ENCODE measurements around the gene SWSAP1. TPM values are rescaled to one million over a fixed set of nuclear protein-coding genes. Genes with fewer than 3 reads are reported as not detected.
"Not testable (repeated sequence)": the region's sequence is repeated elsewhere in the genome, so short reads cannot be mapped to it uniquely, and the experiment has no call there.

The SWSAP1 gene
- total RNA-seq, 1 donor from 2014 or later = 4.5 TPM

DNA sequence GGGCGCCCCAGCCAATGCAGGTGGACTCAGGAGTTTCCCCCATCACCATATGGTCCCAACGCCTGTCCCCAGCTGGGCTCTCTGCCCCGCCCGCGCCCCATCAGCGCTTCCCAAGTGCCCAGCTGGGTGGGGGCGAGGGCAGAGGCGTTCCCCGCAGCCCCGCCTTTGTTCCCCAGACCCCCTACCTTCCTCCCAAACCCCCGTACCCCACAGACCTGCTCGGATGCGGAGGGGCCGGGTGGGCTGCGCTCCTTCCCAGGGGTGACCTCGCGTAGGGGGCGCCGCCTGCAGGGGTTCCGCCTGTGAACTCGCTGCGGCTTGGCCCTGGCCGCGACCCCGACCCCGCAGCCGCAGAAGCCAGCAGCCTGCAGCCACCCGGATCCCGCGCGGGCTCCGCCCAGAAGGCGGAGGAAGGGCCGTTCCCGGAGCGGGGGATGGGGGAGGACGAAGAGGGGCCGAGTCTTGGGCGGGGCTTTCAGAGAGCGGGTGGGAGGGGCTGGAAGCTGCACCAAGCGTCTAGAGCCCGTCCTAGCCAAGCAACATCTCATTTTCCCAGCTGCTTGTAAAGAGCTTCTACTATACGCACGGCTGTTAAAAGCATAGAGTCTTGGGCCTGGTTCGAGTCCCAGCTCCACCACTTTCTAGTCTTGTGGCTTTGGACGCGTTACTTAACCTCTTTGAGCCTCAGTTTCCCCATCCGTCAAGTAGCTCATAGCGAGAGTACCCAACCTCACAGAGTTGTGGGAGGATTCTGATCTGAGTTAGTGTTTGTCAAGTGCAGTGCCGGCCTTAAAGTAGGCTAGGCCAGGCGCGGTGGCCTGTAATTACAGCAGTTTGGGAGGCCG is 35.0 kb upstream of the SWSAP1 start, which contains the start of gene RAB3D:
RAB3D (minus strand) TSS at position 404 of the 845 bp plus-strand sequence. CDS start 2,258 bp downstream, outside the sequence.
- Histone ChIP-seq H3K27me3 (no peaks in the 10 kb centered on the region), H3K36me3 (peaks cover 24% of the 10 kb centered on the region in 2 donors), H3K9me3 (no peaks in the 10 kb centered on the region), H3K4me1 (peaks cover 6 to 17% of the 10 kb centered on the region in 2 donors), H3K27ac (peak within 1 kb of the TSS; percentile 70 to 82), H3K4me3 (peak within 1 kb of the TSS; percentile 71 to 90)
- TF ChIP-seq, protein P1, sequence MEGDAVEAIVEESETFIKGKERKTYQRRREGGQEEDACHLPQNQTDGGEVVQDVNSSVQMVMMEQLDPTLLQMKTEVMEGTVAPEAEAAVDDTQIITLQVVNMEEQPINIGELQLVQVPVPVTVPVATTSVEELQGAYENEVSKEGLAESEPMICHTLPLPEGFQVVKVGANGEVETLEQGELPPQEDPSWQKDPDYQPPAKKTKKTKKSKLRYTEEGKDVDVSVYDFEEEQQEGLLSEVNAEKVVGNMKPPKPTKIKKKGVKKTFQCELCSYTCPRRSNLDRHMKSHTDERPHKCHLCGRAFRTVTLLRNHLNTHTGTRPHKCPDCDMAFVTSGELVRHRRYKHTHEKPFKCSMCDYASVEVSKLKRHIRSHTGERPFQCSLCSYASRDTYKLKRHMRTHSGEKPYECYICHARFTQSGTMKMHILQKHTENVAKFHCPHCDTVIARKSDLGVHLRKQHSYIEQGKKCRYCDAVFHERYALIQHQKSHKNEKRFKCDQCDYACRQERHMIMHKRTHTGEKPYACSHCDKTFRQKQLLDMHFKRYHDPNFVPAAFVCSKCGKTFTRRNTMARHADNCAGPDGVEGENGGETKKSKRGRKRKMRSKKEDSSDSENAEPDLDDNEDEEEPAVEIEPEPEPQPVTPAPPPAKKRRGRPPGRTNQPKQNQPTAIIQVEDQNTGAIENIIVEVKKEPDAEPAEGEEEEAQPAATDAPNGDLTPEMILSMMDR (IDR thresholded peaks at IDR 0.05) = no peak
- peak; percentile 64 to 94 for DNase-seq (ENCODE audit: low spot score in 2 of 2)
- intact Hi-C loops (cut with DNase I) = loop anchor here (1.0 kb wide), 1 partner anchor 45 kb away; no protein-coding TSS in a partner anchor

DNA sequence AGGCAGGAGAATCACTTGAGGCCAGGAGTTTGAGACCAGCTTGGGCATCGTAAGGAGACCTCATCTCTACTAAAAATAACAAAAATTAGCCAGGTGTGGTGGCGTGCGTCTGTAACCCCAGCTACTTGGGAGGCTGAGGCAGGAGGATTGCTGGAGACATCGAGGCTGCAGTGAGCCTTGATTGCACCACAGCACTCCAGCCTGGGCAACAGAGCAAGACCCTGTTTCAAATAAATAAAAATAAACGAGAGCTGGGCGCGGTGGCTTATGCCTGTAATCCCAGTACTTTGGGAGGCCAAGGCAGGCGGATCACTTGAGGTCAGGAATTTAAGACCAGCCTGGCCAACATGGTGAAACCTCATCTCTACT is 34.4 kb upstream of the SWSAP1 start:
- H3K4me1 ChIP-seq = peaks cover 8 to 23% of the 10 kb centered on the region in 2 donors

DNA sequence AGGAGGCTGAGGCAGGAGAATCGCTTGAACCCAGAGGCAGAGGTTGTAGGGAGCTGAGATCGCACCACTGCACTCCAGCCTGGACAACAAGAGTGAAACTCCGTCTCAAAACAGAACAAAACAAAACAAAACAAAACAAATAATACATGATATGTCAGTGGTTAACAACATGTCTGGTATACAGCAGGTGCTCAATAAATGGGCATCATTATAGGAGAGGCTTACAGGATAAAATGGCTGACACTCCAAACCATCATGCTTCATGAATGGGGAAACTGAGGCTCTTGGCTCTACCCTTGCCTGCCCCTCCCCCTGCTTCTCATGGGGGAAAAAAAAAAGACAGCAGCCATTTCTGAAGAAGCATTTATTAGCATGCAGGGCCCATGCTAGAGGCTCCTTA is 32.0 kb upstream of the SWSAP1 start:
- peaks cover 16 to 27% of the 10 kb centered on the region in 2 donors for H3K4me1 ChIP-seq

More for the DNA sequence above, 34.4 kb upstream of the SWSAP1 start:
- intact Hi-C loops (cut with DNase I); H3K27me3 ChIP-seq; DNase-seq (ENCODE audit: low spot score in 2 of 2); H3K9me3 ChIP-seq: not testable (repeated sequence)
- Histone ChIP-seq H3K4me3 (peak overlapping the region; percentile 71 to 90), H3K27ac (peak overlapping the region in 1 of 2 donors; percentile 49), H3K36me3 (peaks cover 18% of the 10 kb centered on the region in 2 donors)

DNA sequence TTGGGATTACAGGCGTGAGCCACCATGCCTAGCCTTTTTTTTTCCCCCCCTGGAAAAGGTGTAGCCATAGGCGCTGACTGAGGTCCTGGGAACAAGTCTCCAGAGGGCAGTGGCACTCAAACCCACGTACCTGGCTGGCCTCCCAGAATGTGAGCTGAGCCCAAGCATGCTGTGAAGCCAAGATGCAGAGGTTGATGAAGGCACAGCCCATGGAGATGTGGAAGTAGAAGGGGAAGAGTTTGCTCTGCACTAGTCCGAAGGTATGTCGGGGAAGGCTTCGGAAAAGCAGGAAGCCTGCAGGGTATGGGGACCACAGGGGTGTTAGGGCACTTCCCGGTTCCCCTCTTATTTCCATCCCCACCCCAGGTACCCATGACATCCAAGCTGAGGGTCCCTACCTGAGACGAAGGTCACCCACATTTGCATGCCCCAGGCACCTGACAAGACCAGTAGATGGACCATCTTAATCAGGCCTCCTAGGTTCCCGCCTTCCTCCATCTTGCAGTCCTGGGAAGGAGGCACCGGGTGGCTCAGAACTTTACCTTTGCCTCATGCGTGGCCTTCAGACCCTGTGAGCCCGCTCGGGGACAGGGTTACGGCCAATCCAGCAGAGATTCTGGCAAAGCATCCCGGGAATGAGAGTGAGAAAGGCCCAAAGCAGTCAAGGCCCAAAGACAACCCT is 29.2 kb upstream of the SWSAP1 start:
- Histone ChIP-seq H3K4me1 (peaks cover 11 to 17% of the 10 kb centered on the region in 2 donors), H3K27ac (peak overlapping the region; percentile 79 to 94), H3K27me3 (no peaks in the 10 kb centered on the region), H3K36me3 (peaks cover 0 to 2% of the 10 kb centered on the region in 2 donors), H3K4me3 (peak overlapping the region; percentile 65 to 92), H3K9me3 (no peaks in the 10 kb centered on the region)
- DNase-seq (ENCODE audit: low spot score in 2 of 2) = no peak
- intact Hi-C loops (cut with DNase I) = no loop called here
- TF ChIP-seq, protein P1 (IDR thresholded peaks at IDR 0.05) = no peak

More for the DNA sequence above, 32.0 kb upstream of the SWSAP1 start:
- intact Hi-C loops (cut with DNase I) = no loop called here
- H3K4me3 ChIP-seq = no peak overlapping the region
- TF ChIP-seq, protein P1 (IDR thresholded peaks at IDR 0.05) = no peak
- H3K27ac ChIP-seq = no peak overlapping the region
- DNase-seq (ENCODE audit: low spot score in 2 of 2) = no peak
- H3K36me3 ChIP-seq = peaks cover 0 to 2% of the 10 kb centered on the region in 2 donors
- no peaks in the 10 kb centered on the region for H3K9me3 ChIP-seq
- no peaks in the 10 kb centered on the region for H3K27me3 ChIP-seq

DNA sequence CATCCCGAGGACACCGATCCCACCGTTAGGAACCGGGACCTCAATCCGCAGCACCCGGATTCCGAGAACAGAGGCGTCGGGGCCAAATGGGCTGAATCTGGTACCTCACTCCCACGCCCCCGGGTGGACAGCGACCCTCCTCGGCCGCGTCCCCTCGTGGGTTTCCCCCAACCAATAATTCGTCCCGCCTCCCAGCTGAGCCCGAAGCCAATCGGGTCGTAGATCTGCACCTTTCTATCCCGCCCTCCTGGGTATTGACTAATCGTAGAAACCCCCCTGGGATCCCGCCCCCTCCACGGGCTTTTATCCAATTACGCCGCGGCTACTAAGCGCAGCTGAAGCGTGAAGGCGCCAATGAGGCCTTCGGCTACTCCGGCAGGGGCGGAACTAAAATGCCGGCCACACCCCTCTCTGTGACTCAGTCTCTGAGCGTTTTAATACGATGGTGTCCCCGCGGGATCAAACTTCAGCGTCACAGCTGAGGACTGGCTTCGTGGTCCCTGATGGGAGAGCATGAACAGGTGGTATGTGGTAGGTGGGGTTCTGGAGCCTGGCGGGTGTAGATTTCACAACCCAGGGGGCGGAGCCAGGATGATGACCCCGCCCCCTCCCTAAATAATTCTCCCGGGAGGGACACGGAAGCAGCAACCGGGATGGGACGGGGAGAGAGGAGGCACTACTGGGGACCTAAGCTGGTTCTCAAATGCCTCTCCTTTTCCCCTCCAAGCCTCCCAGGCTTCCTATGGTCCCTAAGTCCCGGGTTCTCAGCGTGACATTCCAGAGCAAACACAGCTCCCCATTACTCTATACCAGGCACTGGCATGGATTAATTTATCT is 28.1 kb upstream of the SWSAP1 start, which contains the start of the genes CCDC159 and TMEM205:
CCDC159 (plus strand) TSS at position 416 of the 837 bp plus-strand sequence; CDS start at position 504, 88 bp downstream.
TMEM205 (minus strand) TSS at position 165 of the 837 bp plus-strand sequence. CDS start 649 bp downstream, outside the sequence.
- intact Hi-C loops (cut with DNase I) = loop anchor here (1.0 kb wide), 3 partner anchors 9 to 89 kb away; partner anchors contain the start of genes ODAD3, PLPPR2, PRKCSH and SWSAP1

More for the DNA sequence above, 28.1 kb upstream of the SWSAP1 start, which contains the start of the genes CCDC159 and TMEM205:
- Histone ChIP-seq H3K4me3 (peak within 1 kb of the TSS; percentile 65 to 92), H3K27ac (peak within 1 kb of the TSS; percentile 79 to 94), H3K9me3 (no peaks in the 10 kb centered on the region), H3K36me3 (peaks cover 0 to 2% of the 10 kb centered on the region in 2 donors), H3K27me3 (no peaks in the 10 kb centered on the region), H3K4me1 (peaks cover 11 to 17% of the 10 kb centered on the region in 2 donors)
- DNase-seq (ENCODE audit: low spot score in 2 of 2) = peak; percentile 98 to 100
- TF ChIP-seq, protein P1 (IDR thresholded peaks at IDR 0.05) = no peak
